ENCODE data around the gene MED26.

The MED26 gene

DNA sequence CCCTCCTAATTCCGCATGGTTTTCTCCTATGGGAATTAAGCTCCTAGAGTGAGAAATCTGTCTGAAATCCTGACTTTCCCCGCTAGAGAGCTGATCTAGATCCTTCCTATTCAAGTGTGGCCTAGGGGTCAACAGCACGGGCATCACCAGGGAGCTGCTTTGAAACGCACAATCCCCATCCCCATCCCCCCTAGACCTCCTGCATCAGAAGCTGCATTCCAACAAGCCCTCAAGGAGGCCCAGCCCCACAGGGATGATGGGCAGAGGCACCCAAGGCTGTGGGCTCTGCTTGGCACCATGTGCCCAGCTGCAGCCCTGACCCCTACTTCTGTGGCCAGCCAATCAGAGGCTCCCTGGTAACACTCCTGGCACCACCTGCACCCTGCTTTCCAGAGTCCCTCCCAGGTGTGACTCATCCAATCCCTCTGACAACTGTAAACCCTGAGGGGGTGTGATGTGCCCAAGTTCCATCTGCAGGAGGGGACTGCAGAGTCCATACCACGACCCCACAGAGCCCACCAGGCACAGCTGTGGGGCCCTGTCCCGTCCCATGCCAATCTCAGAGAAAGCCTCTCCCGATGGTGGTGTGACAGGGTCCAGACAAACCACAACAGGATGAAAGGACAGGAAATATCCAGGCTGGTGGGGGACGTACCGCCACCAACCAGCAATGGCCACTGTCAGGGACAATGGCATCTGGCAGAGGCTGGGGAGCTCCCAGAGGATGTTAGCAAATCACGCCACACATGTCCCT is 36.0 kb downstream of the MED26 start:
- TF ChIP-seq, protein P1, sequence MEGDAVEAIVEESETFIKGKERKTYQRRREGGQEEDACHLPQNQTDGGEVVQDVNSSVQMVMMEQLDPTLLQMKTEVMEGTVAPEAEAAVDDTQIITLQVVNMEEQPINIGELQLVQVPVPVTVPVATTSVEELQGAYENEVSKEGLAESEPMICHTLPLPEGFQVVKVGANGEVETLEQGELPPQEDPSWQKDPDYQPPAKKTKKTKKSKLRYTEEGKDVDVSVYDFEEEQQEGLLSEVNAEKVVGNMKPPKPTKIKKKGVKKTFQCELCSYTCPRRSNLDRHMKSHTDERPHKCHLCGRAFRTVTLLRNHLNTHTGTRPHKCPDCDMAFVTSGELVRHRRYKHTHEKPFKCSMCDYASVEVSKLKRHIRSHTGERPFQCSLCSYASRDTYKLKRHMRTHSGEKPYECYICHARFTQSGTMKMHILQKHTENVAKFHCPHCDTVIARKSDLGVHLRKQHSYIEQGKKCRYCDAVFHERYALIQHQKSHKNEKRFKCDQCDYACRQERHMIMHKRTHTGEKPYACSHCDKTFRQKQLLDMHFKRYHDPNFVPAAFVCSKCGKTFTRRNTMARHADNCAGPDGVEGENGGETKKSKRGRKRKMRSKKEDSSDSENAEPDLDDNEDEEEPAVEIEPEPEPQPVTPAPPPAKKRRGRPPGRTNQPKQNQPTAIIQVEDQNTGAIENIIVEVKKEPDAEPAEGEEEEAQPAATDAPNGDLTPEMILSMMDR (IDR thresholded peaks at IDR 0.05; ENCODE audit: insufficient read depth, low read length, poor library complexity, severe bottlenecking) = no peak
- Histone ChIP-seq H3K27me3 (replicated peaks; ENCODE audit: control insufficient read depth, insufficient read depth, low read length) (no peaks in the 10 kb centered on the region), H3K36me3 (ENCODE audit: control insufficient read depth, insufficient read depth, low read length) (no peaks in the 10 kb centered on the region), H3K4me3 (replicated peaks; ENCODE audit: low read depth, low read length) (no peak overlapping the region)
- no peak for DNase-seq (ENCODE audit: extremely low read depth, insufficient read length)

DNA sequence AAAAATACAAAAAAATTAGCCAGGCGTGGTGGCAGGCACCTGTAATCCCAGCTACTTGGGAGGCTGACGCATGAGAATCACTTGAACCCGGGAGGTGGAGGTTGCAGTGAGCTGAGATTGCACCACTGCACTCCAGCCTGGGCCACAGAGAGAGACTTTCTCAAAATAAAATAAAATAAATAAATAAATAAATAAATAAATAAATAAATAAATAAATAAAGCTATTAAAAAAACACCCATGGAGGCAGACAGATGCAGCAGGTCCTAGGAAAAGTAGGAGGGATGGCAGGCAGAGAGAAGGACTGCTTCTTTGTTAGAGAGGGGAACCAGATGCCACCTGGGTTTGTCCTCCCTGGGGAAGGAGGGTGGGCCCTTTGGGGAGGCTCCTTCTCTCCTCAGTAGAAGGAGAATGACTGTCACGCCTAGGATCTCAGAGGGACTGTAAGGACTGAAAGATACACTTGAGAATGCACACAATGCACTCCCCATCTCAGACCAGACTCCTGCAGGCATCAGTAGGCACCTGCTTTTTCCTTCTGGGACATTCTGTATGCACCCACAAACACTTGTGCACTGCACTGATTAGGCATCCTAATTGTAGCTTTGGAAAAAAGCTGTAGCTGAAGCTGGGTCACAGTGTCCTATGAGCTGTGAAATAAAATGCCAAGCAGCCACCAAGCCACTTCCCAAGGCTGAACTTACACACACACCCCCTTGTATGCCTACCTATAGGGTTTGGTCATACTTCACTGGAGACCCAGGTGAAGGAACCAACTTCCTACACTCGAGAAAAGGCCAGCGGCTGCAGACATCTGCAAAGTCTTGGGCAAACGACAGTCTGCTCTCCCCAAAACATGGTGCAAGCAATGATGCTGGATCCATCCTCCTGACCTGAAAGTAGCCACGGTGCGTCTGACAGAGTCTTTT is 36.9 kb downstream of the MED26 start:
- H3K4me3 ChIP-seq (replicated peaks; ENCODE audit: low read depth, low read length) = no peak overlapping the region
- H3K27me3 ChIP-seq (replicated peaks; ENCODE audit: control insufficient read depth, insufficient read depth, low read length) = no peaks in the 10 kb centered on the region
- no peak for DNase-seq (ENCODE audit: extremely low read depth, insufficient read length)
- TF ChIP-seq, protein P1 (IDR thresholded peaks at IDR 0.05; ENCODE audit: insufficient read depth, low read length, poor library complexity, severe bottlenecking) = no peak
- H3K36me3 ChIP-seq (ENCODE audit: control insufficient read depth, insufficient read depth, low read length) = no peaks in the 10 kb centered on the region

DNA sequence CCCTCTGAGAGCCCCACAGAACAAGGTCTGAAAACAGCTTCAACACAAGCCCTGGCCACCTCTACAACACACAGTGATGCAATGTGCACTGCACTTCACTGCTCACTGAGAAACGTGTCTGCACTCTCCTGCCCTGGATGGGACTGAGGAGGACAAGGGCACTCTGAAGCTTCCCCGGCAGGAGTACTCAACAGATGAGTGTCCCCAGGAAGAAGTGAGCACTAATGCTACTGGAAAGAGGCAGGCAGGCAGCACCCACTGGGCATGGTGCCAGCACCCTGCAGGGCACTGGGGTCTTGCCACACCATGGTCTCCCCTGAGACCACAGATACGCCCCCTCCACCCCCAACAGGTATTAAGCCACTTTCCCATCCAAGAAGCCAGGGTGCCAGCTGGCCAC is 38.1 kb downstream of the MED26 start:
- no peak for DNase-seq (ENCODE audit: extremely low read depth, insufficient read length)
- H3K4me3 ChIP-seq (replicated peaks; ENCODE audit: low read depth, low read length) = no peak overlapping the region
- TF ChIP-seq, protein P1 (IDR thresholded peaks at IDR 0.05; ENCODE audit: insufficient read depth, low read length, poor library complexity, severe bottlenecking) = no peak
- H3K36me3 ChIP-seq (ENCODE audit: control insufficient read depth, insufficient read depth, low read length) = no peaks in the 10 kb centered on the region; the same call in 1 of the 2 replicates
- no peaks in the 10 kb centered on the region for H3K27me3 ChIP-seq (replicated peaks; ENCODE audit: control insufficient read depth, insufficient read depth, low read length)

DNA sequence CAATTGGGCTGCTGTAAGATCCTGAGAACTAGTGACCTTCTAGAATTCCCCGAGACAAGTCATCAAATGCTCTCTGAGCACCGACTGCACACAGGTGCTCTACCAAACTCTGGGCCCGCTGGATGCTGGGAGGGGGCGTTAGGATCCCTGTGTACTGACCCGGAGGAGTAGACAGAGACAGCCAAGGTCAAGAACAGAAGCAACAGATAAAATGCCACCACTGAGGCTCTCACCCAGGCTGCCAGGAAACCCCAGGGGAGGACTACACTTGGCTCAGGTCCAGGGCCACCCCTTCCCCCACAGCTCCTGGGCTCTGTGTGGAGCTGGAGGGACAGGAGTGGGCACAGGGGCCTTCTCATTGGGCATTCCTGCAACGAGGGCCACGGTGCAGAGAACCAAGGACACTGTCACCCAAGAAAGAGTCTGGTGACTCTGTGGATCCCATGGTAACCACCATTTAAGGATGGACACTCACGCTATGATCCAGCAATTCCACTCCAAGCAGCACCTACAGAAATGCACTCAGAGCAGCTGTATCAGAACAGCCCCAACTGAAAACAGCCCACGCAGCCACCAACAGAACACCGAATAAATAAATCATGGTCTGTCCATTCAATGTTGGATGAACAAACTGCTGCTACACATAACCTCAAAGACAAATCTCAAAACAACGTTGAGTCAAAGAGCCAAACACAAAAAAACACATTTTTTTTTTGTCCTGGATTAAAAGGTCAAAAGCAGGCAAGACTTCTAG is 39.0 kb downstream of the MED26 start:
- Histone ChIP-seq H3K36me3 (ENCODE audit: control insufficient read depth, insufficient read depth, low read length) (no peaks in the 10 kb centered on the region; the same call in 1 of the 2 replicates), H3K4me3 (replicated peaks; ENCODE audit: low read depth, low read length) (peak overlapping the region; percentile 83), H3K27me3 (replicated peaks; ENCODE audit: control insufficient read depth, insufficient read depth, low read length) (no peaks in the 10 kb centered on the region)
- no peak for DNase-seq (ENCODE audit: extremely low read depth, insufficient read length)
- TF ChIP-seq, protein P1 (IDR thresholded peaks at IDR 0.05; ENCODE audit: insufficient read depth, low read length, poor library complexity, severe bottlenecking) = no peak
